K562 (cell line): ENCODE results near the gene DYNC1H1. TPM values are rescaled to one million over a fixed set of nuclear protein-coding genes. Genes with fewer than 3 reads are reported as not detected.

Experiments
- ATAC-seq: fragments of 200-7000 bp; cut with Tn5 transposase; 3 replicates; pipeline ENCODE4 v1.9.1; 2020; ENCODE audit warnings: moderate library complexity
- BruUV-seq: library from RNA; stranded (reverse); fragments of 400-500 nt; replicated peaks from 2 replicates; lab custom pipeline; 2021; lab: Mats Ljungman, UMichigan
- CTCF ChIA-PET: fragments of 300-600 bp; formaldehyde crosslinking; extraction: SDS; loops from one replicate; lab custom pipeline; 2021; ENCODE audit warnings: low intra/inter-chr PET ratio; lab: Yijun Ruan, JAX
- POLR2A ChIA-PET: fragments of 300-600, 350-650 bp; sonication (Branson Sonifier 250); formaldehyde crosslinking; extraction: SDS; loops from one replicate; lab custom pipeline; 2021; ENCODE audit warnings: antibody characterized with exemption, inconsistent platforms; lab: Yijun Ruan, JAX
- DNase-seq, 4 experiments: peaks; one replicate each; pipeline versions ENCODE4 v3.0.0 to v3.0.0-alpha.2; 2011 to 2018; ENCODE audit warnings: low spot score in 3 of 4, mixed read lengths in 3 of 4; ENCODE audit errors: extremely low read depth in 1 of 4
- FAIRE-seq: peaks from 2 replicates; lab custom pipeline; 2011; peaks lifted over from hg19 to GRCh38; lab: Jason Lieb, UNC
- H2AFZ ChIP-seq: 2 replicates; pipeline ENCODE4 v1.6.0; 2011; ENCODE audit warnings: low read depth, low read length, control low read depth, inconsistent platforms
- H3K27ac ChIP-seq: fragments of 200-600 bp; 3 replicates; pipeline ENCODE4 v1.8.0; 2011; ENCODE audit warnings: low read depth, mild to moderate bottlenecking, control low read depth, inconsistent platforms, low read length, moderate library complexity, mixed read lengths; ENCODE audit errors: extremely low read depth
- H3K27me3 ChIP-seq, 2 experiments: fragments of 300-600 bp in 1 of 2; 2 replicates in 1 of 2; 3 replicates in 1 of 2; pipeline versions ENCODE4 v1.6.0 to v1.8.0; 2011; ENCODE audit warnings: inconsistent platforms in 2 of 2, low read length in 2 of 2, mild to moderate bottlenecking in 1 of 2, mixed read lengths in 1 of 2, moderate library complexity in 1 of 2; ENCODE audit not compliant: control insufficient read depth in 2 of 2, insufficient read depth in 2 of 2
- H3K36me3 ChIP-seq: fragments of 300-600 bp; 3 replicates; pipeline ENCODE4 v1.8.0; 2011; ENCODE audit warnings: mild to moderate bottlenecking, low read length, inconsistent platforms; ENCODE audit not compliant: control insufficient read depth, insufficient read depth
- H3K4me1 ChIP-seq, 2 experiments: fragments of 200-600 bp in 1 of 2; replicated peaks in 1 of 2; 2 replicates in 1 of 2; 3 replicates in 1 of 2; pipeline versions ENCODE4 v1.5.1 to v1.8.0; 2011; ENCODE audit warnings: inconsistent platforms in 2 of 2, low read length in 2 of 2, mild to moderate bottlenecking in 1 of 2, mixed read lengths in 1 of 2, moderate library complexity in 1 of 2; ENCODE audit not compliant: control insufficient read depth in 2 of 2, insufficient read depth in 2 of 2
- H3K4me2 ChIP-seq: 2 replicates; pipeline ENCODE4 v1.6.1; 2011; ENCODE audit warnings: low read length, control low read depth, inconsistent platforms, mixed read lengths; ENCODE audit not compliant: insufficient read depth
- H3K4me3 ChIP-seq: fragments of 200-600 bp; sonication (generic), shearing (Covaris generic); 2 replicates; pipeline ENCODE4 v1.5.1; 2016; ENCODE audit warnings: control low read depth, inconsistent platforms
- H3K79me2 ChIP-seq: fragments of 200-600 bp; 3 replicates; pipeline ENCODE4 v1.8.0; 2011; ENCODE audit warnings: low read length, inconsistent platforms; ENCODE audit not compliant: control insufficient read depth, insufficient read depth
- H3K9ac ChIP-seq, 2 experiments: 2 replicates each; pipeline versions ENCODE4 v1.6.0 to v1.6.1; 2011; ENCODE audit warnings: low read depth in 2 of 2, low read length in 2 of 2, control low read depth in 1 of 2, inconsistent platforms in 1 of 2, mild to moderate bottlenecking in 1 of 2, mixed read lengths in 1 of 2; ENCODE audit not compliant: insufficient read depth in 1 of 2
- H3K9me1 ChIP-seq: one replicate; pipeline ENCODE4 v1.6.0; 2011; ENCODE audit warnings: inconsistent platforms, mild to moderate bottlenecking, low read length, moderate library complexity; ENCODE audit not compliant: control insufficient read depth, insufficient read depth
- H3K9me3 ChIP-seq: replicated peaks from 2 replicates; pipeline ENCODE4 v1.5.1; 2011; ENCODE audit warnings: low read depth, low read length, inconsistent platforms; ENCODE audit not compliant: control insufficient read depth, insufficient read depth
- H4K20me1 ChIP-seq: replicated peaks from 2 replicates; pipeline ENCODE4 v1.6.1; 2011; ENCODE audit warnings: low read length, inconsistent platforms, mixed read lengths; ENCODE audit not compliant: control insufficient read depth, insufficient read depth
- ELF1 ChIP-seq: fragments of 200-800 bp; sonication (Bioruptor generic); IDR thresholded peaks from 2 replicates; pipeline ENCODE4 v1.6.1; 2016; ENCODE audit warnings: missing genetic modification characterization, missing compliant biosample characterization
- L3MBTL2 ChIP-seq: fragments of 450-650 bp; IDR thresholded peaks from 2 replicates; pipeline ENCODE4 v1.6.1; 2016; ENCODE audit warnings: mild to moderate bottlenecking, moderate library complexity
- MGA ChIP-seq: fragments of 450-650 bp; IDR thresholded peaks from 2 replicates; pipeline ENCODE4 v1.6.1; 2016; ENCODE audit warnings: mild to moderate bottlenecking, moderate library complexity
- NEUROD1 ChIP-seq: fragments of 150-350 bp; IDR thresholded peaks from 2 replicates; pipeline ENCODE4 v1.6.1; 2014; ENCODE audit warnings: borderline replicate concordance, low read length, low read depth; ENCODE audit not compliant: partially characterized antibody
- WGBS: fragments of 100-300 bp; shearing (Covaris generic); methylation state at CpG from one replicate; pipeline ENCODE4 v1.1.6; 2016; ENCODE audit warnings: low coverage, mixed read lengths; ENCODE audit not compliant: insufficient coverage; ENCODE audit errors: missing lambda C conversion rate; 5-methylcytosine and 5-hydroxymethylcytosine counted together
- in situ Hi-C: fragments of 300-500 bp; cut with MboI; formaldehyde crosslinking; loops from 4 replicates; pipeline ENCODE4 v1.15.0; 2018; ENCODE audit warnings: inconsistent platforms, mixed read lengths
- intact Hi-C: fragments of 100-400 bp; cut with micrococcal nuclease; formaldehyde crosslinking; loops from 2 replicates; pipeline ENCODE4 v1.14.2; 2022
- polyA plus RNA-seq, 8 experiments: library from polyadenylated mRNA; depleted of rRNA in 4 of 8; stranded (reverse) in 5 of 8; unstranded in 3 of 8; fragments of >200 nt; fragmentation: Nextera tagmentation in 2 of 8; fragmentation: Illumina TruSeq in 1 of 8; extraction: Ambion mirVana in 2 of 8; extraction: Trizol in 1 of 8; gene quantifications; 2 replicates each; pipeline versions ENCODE4 v1.2.1 to v1.2.3, GENCODE V29; 2011 to 2014; ENCODE audit warnings: inconsistent platforms in 1 of 8, missing spikeins in 1 of 8
- total RNA-seq, 7 experiments: library from RNA; depleted of rRNA in 6 of 7; stranded (reverse); fragments of >200 nt in 6 of 7; fragmentation: Illumina TruSeq in 2 of 7; extraction: Trizol in 2 of 7; gene quantifications; 2 replicates each; pipeline versions ENCODE4 v1.2.1 to v1.2.3, GENCODE V29; 2011 to 2021; ENCODE audit warnings: low replicate concordance in 1 of 7

DYNC1H1 gene
- total and polyA plus RNA-seq, 9 of the 15 experiments (the other 6 are each of a cell fraction or from before 2014, with no cell fraction given) = 31.9 to 335 (median 115) TPM

GRCh38 chr14:101926620-101927019 is 37.8 kb upstream of the DYNC1H1 start:
- ATAC-seq (0 out of 3 replicates have a peak, but pooled peaks have one; percentile 20), FAIRE-seq (no peak), DNase-seq (no peak)
- no peak for TF ChIP-seq ELF1
- no peak for TF ChIP-seq NEUROD1
- peak; percentile 31 for TF ChIP-seq L3MBTL2
- TF ChIP-seq MGA = 0 out of 2 replicates have a peak, but pooled peaks have one; percentile 16
- peak overlapping the region; percentile 20; the same call in 1 of the 2 replicates for H3K4me2 ChIP-seq
- WGBS = 22% methylated on average over 5 of the region's 5 CpGs
- no peaks in the 10 kb centered on the region for H4K20me1 ChIP-seq
- no peaks in the 10 kb centered on the region for H3K9me1 ChIP-seq
- no peaks in the 10 kb centered on the region for H3K27me3 ChIP-seq
- no peak overlapping the region for H3K4me3 ChIP-seq
- CTCF ChIA-PET = no interaction called here
- H2AFZ ChIP-seq = peak overlapping the region; percentile 10; the same call in 1 of the 2 replicates
- intact Hi-C loops = no loop called here
- peaks cover 23 to 25% of the 10 kb centered on the region in 2 experiments; a peak in 4 of 5 replicates for H3K4me1 ChIP-seq
- H3K9me3 ChIP-seq = no peaks in the 10 kb centered on the region
- peak overlapping the region; percentile 24 to 36; a peak in 2 of 4 replicates for H3K9ac ChIP-seq
- H3K79me2 ChIP-seq = no peaks in the 10 kb centered on the region
- POLR2A ChIA-PET = interaction anchor here (0.7 to 2.4 kb wide), 2 partner anchors 9 to 11 kb away, joined by 3 to 10 read pairs; no protein-coding TSS in a partner anchor
- H3K27ac ChIP-seq = peak overlapping the region; percentile 29; the same call in 1 of the 3 replicates
- H3K36me3 ChIP-seq = peaks cover 33% of the 10 kb centered on the region; the same call in 2 of the 3 replicates
- BruUV-seq = no TSS peak
- in situ Hi-C loops = no loop called here
